SK-N-SH (cell line): ENCODE results near the gene PGS1. TPM values are rescaled to one million over a fixed set of nuclear protein-coding genes. Genes with fewer than 3 reads are reported as not detected.

Source experiments
- CTCF ChIA-PET: fragments of 300-600, 350-600 bp; formaldehyde crosslinking; extraction: SDS; loops from one replicate; lab custom pipeline; 2021; lab: Yijun Ruan, JAX
- POLR2A ChIA-PET: fragments of 350-600 bp; sonication (Branson Sonifier 250); formaldehyde crosslinking; extraction: SDS; loops from one replicate; lab custom pipeline; 2020; ENCODE audit warnings: antibody characterized with exemption, inconsistent platforms; lab: Yijun Ruan, JAX
- DNase-seq: peaks from one replicate; pipeline ENCODE4 v3.0.0; 2012
- H2AFZ ChIP-seq: fragments of 200-600 bp; sonication (generic); 2 replicates; pipeline ENCODE4 v1.8.1; 2016; ENCODE audit warnings: antibody characterized with exemption, mild to moderate bottlenecking, low read depth
- H3F3A ChIP-seq: fragments of 200-600 bp; sonication (generic); replicated peaks from 2 replicates; pipeline ENCODE3; 2016; ENCODE audit warnings: antibody characterized with exemption, mild to moderate bottlenecking; ENCODE audit not compliant: insufficient read depth
- H3K27ac ChIP-seq, 2 experiments: fragments of 200-500 bp in 1 of 2; fragments of 200-600 bp in 1 of 2; sonication (Bioruptor generic) in 1 of 2; sonication (generic), shearing (Covaris generic) in 1 of 2; 2 replicates each; pipeline versions ENCODE4 v1.5.1 to v1.6.1; 2014 to 2016; ENCODE audit warnings: low read depth in 2 of 2, inconsistent platforms in 1 of 2, low read length in 1 of 2, mild to moderate bottlenecking in 1 of 2, mixed read lengths in 1 of 2
- H3K27me3 ChIP-seq: fragments of 200-600 bp; sonication (generic), shearing (Covaris generic); 2 replicates; pipeline ENCODE4 v1.6.1; 2016; ENCODE audit warnings: mixed run types; ENCODE audit not compliant: insufficient read depth
- H3K36me3 ChIP-seq, 2 experiments: fragments of 200-500 bp in 1 of 2; fragments of 200-600 bp in 1 of 2; sonication (Bioruptor generic) in 1 of 2; sonication (generic) in 1 of 2; replicated peaks in 1 of 2; 2 replicates each; pipeline versions ENCODE3 to v1.5.1; 2014 to 2016; ENCODE audit warnings: low read length in 1 of 2, mild to moderate bottlenecking in 1 of 2; ENCODE audit not compliant: insufficient read depth in 2 of 2, control insufficient read depth in 1 of 2
- H3K4me1 ChIP-seq, 2 experiments: fragments of 200-500 bp in 1 of 2; fragments of 200-600 bp in 1 of 2; sonication (Bioruptor generic) in 1 of 2; sonication (generic), shearing (Covaris generic) in 1 of 2; 2 replicates each; pipeline versions ENCODE4 v1.5.1 to v1.6.1; 2014 to 2016; ENCODE audit warnings: low read depth in 1 of 2, low read length in 1 of 2, mixed run types in 1 of 2; ENCODE audit not compliant: insufficient read depth in 2 of 2, control insufficient read depth in 1 of 2
- H3K4me2 ChIP-seq: fragments of 200-600 bp; sonication (generic), shearing (Covaris generic); 2 replicates; pipeline ENCODE4 v1.6.1; 2017; ENCODE audit warnings: mixed run types
- H3K4me3 ChIP-seq, 2 experiments: fragments of 200-500 bp in 1 of 2; fragments of 200-600 bp in 1 of 2; sonication (Bioruptor generic) in 1 of 2; sonication (generic), shearing (Covaris generic) in 1 of 2; 2 replicates each; pipeline versions ENCODE4 v1.5.1 to v1.8.1; 2014 to 2016; ENCODE audit warnings: low read depth in 2 of 2, inconsistent platforms in 1 of 2, low read length in 1 of 2, mild to moderate bottlenecking in 1 of 2, mixed read lengths in 1 of 2, moderate library complexity in 1 of 2
- H3K79me2 ChIP-seq: fragments of 200-600 bp; sonication (generic); 2 replicates; pipeline ENCODE4 v1.8.1; 2017; ENCODE audit warnings: mild to moderate bottlenecking; ENCODE audit not compliant: insufficient read depth
- H3K9ac ChIP-seq: fragments of 200-600 bp; sonication (generic); 2 replicates; pipeline ENCODE4 v1.6.1; 2017; ENCODE audit warnings: mixed run types
- H3K9me2 ChIP-seq: fragments of 200-600 bp; sonication (generic); 2 replicates; pipeline ENCODE4 v1.6.1; 2017; ENCODE audit warnings: mixed run types
- H3K9me3 ChIP-seq: fragments of 200-600 bp; sonication (generic); 2 replicates; pipeline ENCODE4 v1.6.1; 2017; ENCODE audit warnings: mixed run types, mild to moderate bottlenecking, moderate library complexity
- H4K20me1 ChIP-seq: fragments of 200-600 bp; sonication (generic); 2 replicates; pipeline ENCODE4 v1.6.1; 2017; ENCODE audit warnings: mild to moderate bottlenecking, mixed run types; ENCODE audit not compliant: insufficient read depth
- CHD2 ChIP-seq: fragments of 150-350 bp; IDR thresholded peaks from 2 replicates; pipeline ENCODE4 v1.6.1; 2018; ENCODE audit warnings: low read length; ENCODE audit not compliant: partially characterized antibody
- EZH2phosphoT487 ChIP-seq: fragments of 200-600 bp; sonication (generic); IDR thresholded peaks from 2 replicates; pipeline ENCODE4 v1.6.1; 2017; ENCODE audit warnings: low read depth, mixed run types, mild to moderate bottlenecking, antibody characterized with exemption, moderate library complexity, borderline replicate concordance
- FOSL2 ChIP-seq: IDR thresholded peaks from 2 replicates; pipeline ENCODE4 v1.4.0; 2012; ENCODE audit warnings: low read depth, mild to moderate bottlenecking, moderate library complexity, borderline replicate concordance
- MEF2A ChIP-seq: IDR thresholded peaks from 2 replicates; pipeline ENCODE4 v1.4.0; 2012; ENCODE audit warnings: low read depth, borderline replicate concordance
- MXI1 ChIP-seq: IDR thresholded peaks from 2 replicates; pipeline ENCODE4 v1.6.1; 2012; ENCODE audit warnings: mild to moderate bottlenecking, low read depth, low read length, improper control_type of control experiment
- NFIC ChIP-seq: IDR thresholded peaks from 2 replicates; pipeline ENCODE4 v1.4.0; 2012; ENCODE audit warnings: borderline replicate concordance
- PBX3 ChIP-seq: IDR thresholded peaks from 2 replicates; pipeline ENCODE4; 2012
- RAD21 ChIP-seq: IDR thresholded peaks from 2 replicates; pipeline ENCODE4 v1.6.1; 2012; ENCODE audit warnings: mild to moderate bottlenecking, low read length
- RCOR1 ChIP-seq: fragments of 150-350 bp; IDR thresholded peaks from 2 replicates; pipeline ENCODE4 v1.6.1; 2017; ENCODE audit warnings: antibody characterized with exemption, low read length
- RFX5 ChIP-seq: IDR thresholded peaks from 2 replicates; pipeline ENCODE4 v1.6.1; 2012; ENCODE audit warnings: mild to moderate bottlenecking, improper control_type of control experiment, low read length
- RXRA ChIP-seq: IDR thresholded peaks from 2 replicates; pipeline ENCODE4 v1.4.0; 2012; ENCODE audit warnings: low read depth, mild to moderate bottlenecking, borderline replicate concordance
- TAF1 ChIP-seq: IDR thresholded peaks from 2 replicates; pipeline ENCODE4 v1.6.1; 2012; ENCODE audit warnings: low read depth, mild to moderate bottlenecking, low read length, moderate library complexity, borderline replicate concordance
- TCF12 ChIP-seq: IDR thresholded peaks from 2 replicates; pipeline ENCODE4 v1.4.0; 2012
- TEAD4 ChIP-seq: IDR thresholded peaks from 2 replicates; pipeline ENCODE4 v1.4.0; 2012; ENCODE audit warnings: mild to moderate bottlenecking, borderline replicate concordance; ENCODE audit not compliant: insufficient read depth
- WGBS: methylation state at CpG from one replicate; pipeline ENCODE4 v1.1.6; 2017; ENCODE audit warnings: low lambda C conversion rate; 5-methylcytosine and 5-hydroxymethylcytosine counted together
- polyA plus RNA-seq, 3 experiments: library from polyadenylated mRNA; depleted of rRNA; stranded (reverse); fragments of >200 nt; gene quantifications; 2 replicates each; pipeline ENCODE4 v1.2.3, GENCODE V29; 2012
- TF ChIP-seq, protein P1 (sequence below): IDR thresholded peaks from 2 replicates; pipeline ENCODE4 v1.6.1; 2012; ENCODE audit warnings: mild to moderate bottlenecking, low read depth, low read length, moderate library complexity
- TF ChIP-seq, protein P2 (sequence below): IDR thresholded peaks from 2 replicates; pipeline ENCODE4 v1.4.0; 2012; ENCODE audit warnings: low read depth, borderline replicate concordance
- TF ChIP-seq, protein P3 (sequence below): fragments of 150-350 bp; IDR thresholded peaks from 2 replicates; pipeline ENCODE4 v1.6.1; 2016; ENCODE audit warnings: mild to moderate bottlenecking, low read depth, low read length

The PGS1 gene
- polyA plus RNA-seq, 1 of the 3 experiments (the other 2 are of a cell fraction), result 88.4 TPM

DNA sequence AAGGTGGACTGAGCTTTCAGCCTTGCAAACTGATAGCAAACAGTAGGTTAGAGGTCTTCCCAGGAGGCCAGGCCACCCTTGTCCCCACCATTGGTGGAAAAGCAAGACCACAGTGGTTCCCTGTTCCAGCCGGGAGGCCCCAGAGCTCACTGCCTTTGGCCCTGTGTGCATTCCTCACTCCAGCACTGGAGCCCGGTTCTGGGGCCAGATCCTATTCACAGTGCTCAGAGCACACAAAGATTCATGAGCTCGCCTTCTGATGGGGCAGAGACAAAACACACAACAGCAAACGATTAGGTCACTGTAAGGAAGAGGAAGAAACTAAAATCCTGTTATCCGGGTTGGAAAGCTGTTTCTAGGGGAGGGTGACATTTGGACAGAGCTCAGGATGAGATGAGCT, 5.6 kb upstream of the PGS1 start:
- H4K20me1 ChIP-seq, result no peaks in the 10 kb centered on the region
- H3K36me3 ChIP-seq, result no peaks in the 10 kb centered on the region
- H3K27me3 ChIP-seq, result no peaks in the 10 kb centered on the region
- 87% methylated on average over 5 of the region's 5 CpGs for WGBS
- ChIA-PET CTCF (interaction anchor here (0.9 to 12.5 kb wide), 9 partner anchors 9 to 122 kb away, joined by 3 to 175 read pairs (median 4); partner anchors contain the start of gene SOCS3), POLR2A (interaction anchor here (1.2 kb wide), 1 partner anchor 13 kb away, joined by 7 read pairs; the partner anchor contains the start of gene SOCS3)
- no peaks in the 10 kb centered on the region for H3K9me3 ChIP-seq
- no peak overlapping the region for H2AFZ ChIP-seq
- H3K9me2 ChIP-seq, result no peaks in the 10 kb centered on the region
- no peak overlapping the region for H3K27ac ChIP-seq
- DNase-seq, result no peak
- TF ChIP-seq TCF12 (no peak), FOSL2 (no peak), TAF1 (no peak), RXRA (no peak), TEAD4 (no peak)
- TF ChIP-seq, protein P1, sequence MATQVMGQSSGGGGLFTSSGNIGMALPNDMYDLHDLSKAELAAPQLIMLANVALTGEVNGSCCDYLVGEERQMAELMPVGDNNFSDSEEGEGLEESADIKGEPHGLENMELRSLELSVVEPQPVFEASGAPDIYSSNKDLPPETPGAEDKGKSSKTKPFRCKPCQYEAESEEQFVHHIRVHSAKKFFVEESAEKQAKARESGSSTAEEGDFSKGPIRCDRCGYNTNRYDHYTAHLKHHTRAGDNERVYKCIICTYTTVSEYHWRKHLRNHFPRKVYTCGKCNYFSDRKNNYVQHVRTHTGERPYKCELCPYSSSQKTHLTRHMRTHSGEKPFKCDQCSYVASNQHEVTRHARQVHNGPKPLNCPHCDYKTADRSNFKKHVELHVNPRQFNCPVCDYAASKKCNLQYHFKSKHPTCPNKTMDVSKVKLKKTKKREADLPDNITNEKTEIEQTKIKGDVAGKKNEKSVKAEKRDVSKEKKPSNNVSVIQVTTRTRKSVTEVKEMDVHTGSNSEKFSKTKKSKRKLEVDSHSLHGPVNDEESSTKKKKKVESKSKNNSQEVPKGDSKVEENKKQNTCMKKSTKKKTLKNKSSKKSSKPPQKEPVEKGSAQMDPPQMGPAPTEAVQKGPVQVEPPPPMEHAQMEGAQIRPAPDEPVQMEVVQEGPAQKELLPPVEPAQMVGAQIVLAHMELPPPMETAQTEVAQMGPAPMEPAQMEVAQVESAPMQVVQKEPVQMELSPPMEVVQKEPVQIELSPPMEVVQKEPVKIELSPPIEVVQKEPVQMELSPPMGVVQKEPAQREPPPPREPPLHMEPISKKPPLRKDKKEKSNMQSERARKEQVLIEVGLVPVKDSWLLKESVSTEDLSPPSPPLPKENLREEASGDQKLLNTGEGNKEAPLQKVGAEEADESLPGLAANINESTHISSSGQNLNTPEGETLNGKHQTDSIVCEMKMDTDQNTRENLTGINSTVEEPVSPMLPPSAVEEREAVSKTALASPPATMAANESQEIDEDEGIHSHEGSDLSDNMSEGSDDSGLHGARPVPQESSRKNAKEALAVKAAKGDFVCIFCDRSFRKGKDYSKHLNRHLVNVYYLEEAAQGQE, result no peak
- H3K4me2 ChIP-seq, result no peak overlapping the region
- no peaks in the 10 kb centered on the region for H3K79me2 ChIP-seq
- H3K4me3 ChIP-seq, result no peak overlapping the region
- peaks cover 26 to 30% of the 10 kb centered on the region in 2 experiments; a peak in 3 of 4 replicates for H3K4me1 ChIP-seq
- no peak overlapping the region for H3K9ac ChIP-seq
- peaks cover 38% of the 10 kb centered on the region for H3F3A ChIP-seq

DNA sequence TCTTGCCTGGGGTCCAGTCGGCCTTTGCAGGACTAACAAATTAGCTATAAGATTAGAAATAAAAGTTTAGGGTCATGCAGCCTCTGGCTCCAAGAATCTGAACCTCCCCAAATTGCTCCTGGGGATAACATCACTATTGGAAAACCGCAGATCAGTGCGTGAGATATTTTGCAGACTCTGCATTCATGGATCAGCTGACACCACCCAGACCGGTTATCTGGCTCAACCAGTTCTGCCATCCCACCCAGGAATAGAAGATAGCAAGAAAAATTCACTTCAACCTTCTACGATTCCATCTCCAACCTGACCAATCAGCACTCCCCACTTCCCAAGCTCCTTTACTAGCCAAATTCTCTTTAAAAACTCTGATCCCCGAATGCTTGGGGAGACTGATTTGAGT, 4.3 kb upstream of the PGS1 start:
- Histone ChIP-seq H3K9me2 (no peaks in the 10 kb centered on the region), H3K4me1 (peaks cover 22 to 30% of the 10 kb centered on the region in 2 experiments), H3K36me3 (no peaks in the 10 kb centered on the region), H3K4me3 (no peak overlapping the region), H3K9ac (peak overlapping the region; percentile 63), H3K4me2 (peak overlapping the region; percentile 58), H3K27me3 (no peaks in the 10 kb centered on the region), H3K79me2 (peaks cover 13% of the 10 kb centered on the region), H4K20me1 (no peaks in the 10 kb centered on the region), H3K27ac (peak overlapping the region in 1 of 2 experiments; percentile 86; a peak in 2 of 4 replicates), H2AFZ (peak overlapping the region; percentile 82), H3F3A (peaks cover 38% of the 10 kb centered on the region), H3K9me3 (no peaks in the 10 kb centered on the region)
- no peak for DNase-seq
- WGBS, result 74% methylated on average over 6 of the region's 6 CpGs
- ChIA-PET CTCF (interaction anchor here (0.8 to 12.5 kb wide), 3 partner anchors 14 to 198 kb away, joined by 3 to 175 read pairs (median 14); partner anchors contain the start of gene SOCS3), POLR2A (interaction anchor here (0.7 kb wide), 1 partner anchor 15 kb away, joined by 3 read pairs; no protein-coding TSS in a partner anchor)
- TF ChIP-seq CHD2 (no peak), NFIC (no peak), MXI1 (no peak), PBX3 (no peak), RCOR1 (no peak), RAD21 (no peak), MEF2A (no peak), RFX5 (no peak), EZH2phosphoT487 (no peak)
- TF ChIP-seq, protein P1, result no peak
- TF ChIP-seq, protein P2, sequence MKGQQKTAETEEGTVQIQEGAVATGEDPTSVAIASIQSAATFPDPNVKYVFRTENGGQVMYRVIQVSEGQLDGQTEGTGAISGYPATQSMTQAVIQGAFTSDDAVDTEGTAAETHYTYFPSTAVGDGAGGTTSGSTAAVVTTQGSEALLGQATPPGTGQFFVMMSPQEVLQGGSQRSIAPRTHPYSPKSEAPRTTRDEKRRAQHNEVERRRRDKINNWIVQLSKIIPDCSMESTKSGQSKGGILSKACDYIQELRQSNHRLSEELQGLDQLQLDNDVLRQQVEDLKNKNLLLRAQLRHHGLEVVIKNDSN, result no peak
- TF ChIP-seq, protein P3, sequence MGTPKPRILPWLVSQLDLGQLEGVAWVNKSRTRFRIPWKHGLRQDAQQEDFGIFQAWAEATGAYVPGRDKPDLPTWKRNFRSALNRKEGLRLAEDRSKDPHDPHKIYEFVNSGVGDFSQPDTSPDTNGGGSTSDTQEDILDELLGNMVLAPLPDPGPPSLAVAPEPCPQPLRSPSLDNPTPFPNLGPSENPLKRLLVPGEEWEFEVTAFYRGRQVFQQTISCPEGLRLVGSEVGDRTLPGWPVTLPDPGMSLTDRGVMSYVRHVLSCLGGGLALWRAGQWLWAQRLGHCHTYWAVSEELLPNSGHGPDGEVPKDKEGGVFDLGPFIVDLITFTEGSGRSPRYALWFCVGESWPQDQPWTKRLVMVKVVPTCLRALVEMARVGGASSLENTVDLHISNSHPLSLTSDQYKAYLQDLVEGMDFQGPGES, result no peak
